Brain microvascular endothelial cell (primary cell): ENCODE data around the gene FBXL3.

Experiments used
- DNase-seq: peaks from one replicate; pipeline ENCODE4 v3.0.0-alpha.2; 2020
- H3K27ac ChIP-seq: fragments of 250-450 bp; sonication (Bioruptor Pico); 2 replicates; pipeline ENCODE4 v1.5.1; 2020; ENCODE audit warnings: mild to moderate bottlenecking, moderate library complexity
- H3K27me3 ChIP-seq: fragments of 250-450 bp; sonication (Bioruptor Pico); replicated peaks from 2 replicates; pipeline ENCODE4 v1.5.1; 2020; ENCODE audit warnings: mild to moderate bottlenecking
- H3K36me3 ChIP-seq: fragments of 250-450 bp; sonication (Bioruptor Pico); replicated peaks from 2 replicates; pipeline ENCODE4 v1.5.1; 2020; ENCODE audit warnings: mild to moderate bottlenecking
- H3K4me3 ChIP-seq: 2 replicates; pipeline ENCODE4 v1.5.1; 2011; ENCODE audit warnings: low read depth, mild to moderate bottlenecking, control low read depth, low read length, moderate library complexity
- CTCF ChIP-seq: IDR thresholded peaks from 2 replicates; pipeline ENCODE4 v1.5.1; 2011; ENCODE audit warnings: low read depth, mild to moderate bottlenecking, moderate library complexity, low read length, control low read depth, inconsistent platforms; ENCODE audit errors: missing control alignments
- in situ Hi-C: cut with HindIII; loops from 2 replicates; pipeline ENCODE4 v1.10.0; 2017; ENCODE audit warnings: low sequenced_read_pairs, low pct_ligation_motif_present

FBXL3 gene

GRCh38 chr13:76983676-76984075, 43.3 kb downstream of the FBXL3 start:
- no peak for DNase-seq
- Histone ChIP-seq H3K36me3 (no peaks in the 10 kb centered on the region), H3K27me3 (no peaks in the 10 kb centered on the region), H3K4me3 (no peak overlapping the region), H3K27ac (no peak overlapping the region)
- no peak for TF ChIP-seq CTCF
- in situ Hi-C loops: no loop called here

DNA sequence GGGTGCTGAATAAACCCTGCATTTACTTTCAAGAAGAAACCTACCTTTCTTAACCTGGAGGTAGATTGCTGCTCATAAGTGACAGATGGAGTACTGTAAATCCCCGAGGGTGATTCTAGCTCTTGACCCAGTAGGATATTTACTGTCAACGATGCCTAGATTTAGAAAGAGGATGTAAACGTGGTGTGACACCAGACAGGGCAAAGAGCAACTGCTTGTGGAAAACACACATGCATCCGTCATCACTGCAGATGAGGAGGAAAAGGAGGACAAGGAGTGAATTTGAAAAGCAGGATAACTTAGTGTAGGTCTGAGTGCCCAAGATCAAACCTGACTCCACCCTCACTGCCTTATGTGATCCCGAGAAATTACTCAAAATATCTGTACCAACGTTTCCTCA, 44.9 kb downstream of the FBXL3 start:
- Histone ChIP-seq H3K4me3 (no peak overlapping the region), H3K36me3 (no peaks in the 10 kb centered on the region), H3K27me3 (no peaks in the 10 kb centered on the region), H3K27ac (no peak overlapping the region)
- in situ Hi-C loops: no loop called here
- no peak for TF ChIP-seq CTCF
- DNase-seq: no peak

DNA sequence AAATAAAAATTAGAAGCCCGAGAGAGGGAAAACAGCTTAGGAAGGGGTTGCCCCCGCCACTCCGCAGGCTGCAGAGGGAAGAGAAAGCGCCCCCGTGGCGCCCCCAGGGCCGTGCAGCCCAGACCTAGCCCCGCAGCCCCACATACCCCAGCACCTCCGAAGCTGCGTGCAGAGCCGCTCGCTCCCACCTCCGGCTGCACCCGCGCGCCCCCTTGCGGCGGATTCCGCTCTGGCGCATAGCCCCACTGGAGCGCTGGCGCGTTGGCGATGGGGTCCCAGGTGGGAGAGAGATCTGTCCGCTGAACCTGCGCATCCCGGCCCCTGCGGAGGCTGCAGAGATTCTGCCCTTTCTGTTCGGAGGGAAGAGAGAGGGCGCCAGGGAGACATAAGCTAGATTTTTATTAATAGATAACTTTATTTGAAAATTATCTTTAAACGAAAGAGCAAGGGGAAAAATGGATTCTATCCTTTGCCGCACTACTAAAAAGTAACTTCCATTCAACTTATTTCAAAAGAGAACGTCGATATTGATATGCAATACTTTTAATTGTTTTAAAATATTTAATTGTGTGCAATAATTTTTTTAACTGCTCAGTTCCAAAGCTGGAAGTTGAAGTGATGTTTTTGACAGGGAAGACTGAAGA, 46.8 kb downstream of the FBXL3 start:
- no peak overlapping the region for H3K27ac ChIP-seq
- peak overlapping the region; percentile 47 for H3K4me3 ChIP-seq
- in situ Hi-C loops: no loop called here
- H3K36me3 ChIP-seq: no peaks in the 10 kb centered on the region
- TF ChIP-seq CTCF: peak; percentile 94
- no peaks in the 10 kb centered on the region for H3K27me3 ChIP-seq
- DNase-seq: peak; percentile 37

GRCh38 chr13:76976929-76977328, 50.0 kb downstream of the FBXL3 start:
- Histone ChIP-seq H3K4me3 (no peak overlapping the region), H3K27me3 (no peaks in the 10 kb centered on the region), H3K27ac (no peak overlapping the region), H3K36me3 (no peaks in the 10 kb centered on the region)
- no peak for DNase-seq
- in situ Hi-C loops: no loop called here
- TF ChIP-seq CTCF: no peak

DNA sequence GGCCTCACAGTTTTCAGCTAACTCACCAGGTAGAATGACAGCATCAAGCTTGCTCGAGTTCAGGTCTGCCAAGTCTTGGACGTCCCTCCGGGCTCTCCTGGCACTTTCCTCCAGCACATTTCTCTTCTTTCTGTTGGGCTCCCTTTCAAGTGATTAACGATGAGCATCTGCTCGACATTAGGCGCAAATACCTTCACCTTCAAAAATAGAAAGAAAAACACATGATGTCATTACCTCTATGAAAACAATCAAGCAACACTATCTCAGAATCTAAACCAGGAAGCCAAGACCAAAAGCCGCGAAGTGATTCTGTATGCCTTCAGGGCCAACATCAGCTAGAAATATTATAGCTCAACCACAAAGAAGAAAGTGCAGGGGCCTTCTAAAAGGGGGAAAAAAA, 50.5 kb downstream of the FBXL3 start:
- DNase-seq: peak; percentile 36
- Histone ChIP-seq H3K27me3 (no peaks in the 10 kb centered on the region), H3K27ac (no peak overlapping the region), H3K4me3 (no peak overlapping the region), H3K36me3 (no peaks in the 10 kb centered on the region)
- in situ Hi-C loops: no loop called here
- TF ChIP-seq CTCF: no peak

GRCh38 chr13:76975863-76976262, 51.1 kb downstream of the FBXL3 start:
- no peak overlapping the region for H3K27ac ChIP-seq
- H3K4me3 ChIP-seq: no peak overlapping the region
- no peak for DNase-seq
- H3K36me3 ChIP-seq: no peaks in the 10 kb centered on the region
- in situ Hi-C loops: no loop called here
- no peaks in the 10 kb centered on the region for H3K27me3 ChIP-seq
- no peak for TF ChIP-seq CTCF
